B cell (primary cell): ENCODE data around the gene FSCN2. TPM values are rescaled to one million over a fixed set of nuclear protein-coding genes. Genes with fewer than 3 reads are reported as not detected.

Experiments
- ATAC-seq: fragments of 200-7000 bp; cut with Tn5 transposase; one replicate; pipeline ENCODE4 v1.10.0; 2021; ENCODE audit warnings: low read depth, mild to moderate bottlenecking, moderate number of reproducible peaks, moderate library complexity
- CTCF ChIA-PET: fragments of 350-600 bp; sonication (Branson Sonifier 250); formaldehyde crosslinking; loops from one replicate; lab custom pipeline; 2021; ENCODE audit warnings: antibody characterized with exemption, inconsistent platforms; lab: Charles Lee
- POLR2A ChIA-PET: fragments of 350-600 bp; sonication (Branson Sonifier 250); formaldehyde crosslinking; loops from one replicate; lab custom pipeline; 2021; ENCODE audit warnings: antibody characterized with exemption; lab: Charles Lee
- DNase-seq: peaks from one replicate; pipeline ENCODE4 v3.0.0; 2013
- H2AFZ ChIP-seq: 2 replicates; pipeline ENCODE4 v1.6.1; 2012; ENCODE audit warnings: mild to moderate bottlenecking, low read depth, low read length; ENCODE audit not compliant: insufficient read depth, poor library complexity, severe bottlenecking
- H3K27ac ChIP-seq, 2 donors: 1 replicate in 1 of 2; 2 replicates in 1 of 2; pipeline ENCODE4 v1.5.1; 2012 to 2013; ENCODE audit warnings: low read length in 2 of 2, mild to moderate bottlenecking in 2 of 2, moderate library complexity in 1 of 2
- H3K27me3 ChIP-seq, 4 experiments: fragments of 200-600 bp in 1 of 4; sonication (generic) in 1 of 4; replicated peaks in 1 of 4; 1 replicate in 2 of 4; 2 replicates in 2 of 4; pipeline versions ENCODE4 v1.6.1 to v1.7.0; 2013 to 2016; ENCODE audit warnings: low read length in 3 of 4, mild to moderate bottlenecking in 2 of 4, mixed read lengths in 1 of 4, moderate library complexity in 1 of 4; ENCODE audit not compliant: insufficient read depth in 4 of 4, control insufficient read depth in 3 of 4; ENCODE audit errors: control extremely low read depth in 1 of 4
- H3K36me3 ChIP-seq, 2 experiments: replicated peaks in 1 of 2; 1 replicate in 1 of 2; 2 replicates in 1 of 2; pipeline versions ENCODE4 v1.6.1 to v1.7.1; 2013; ENCODE audit warnings: low read length in 1 of 2; ENCODE audit not compliant: insufficient read depth in 2 of 2, control insufficient read depth in 1 of 2; ENCODE audit errors: control extremely low read depth in 1 of 2, extremely low read depth in 1 of 2
- H3K4me1 ChIP-seq, 2 donors: fragments of 200-600 bp in 1 of 2; sonication (generic) in 1 of 2; 1 replicate in 1 of 2; 2 replicates in 1 of 2; pipeline versions ENCODE4 v1.5.1 to v1.6.1; 2013 to 2017; ENCODE audit warnings: low read length in 2 of 2; ENCODE audit not compliant: control insufficient read depth in 2 of 2, insufficient read depth in 2 of 2
- H3K4me2 ChIP-seq: replicated peaks from 2 replicates; pipeline ENCODE3; 2012; ENCODE audit warnings: mild to moderate bottlenecking, low read depth, low read length; ENCODE audit not compliant: poor library complexity, severe bottlenecking
- H3K4me3 ChIP-seq, 5 experiments: fragments of 200-600 bp in 1 of 5; sonication (generic) in 1 of 5; 1 replicate in 3 of 5; 2 replicates in 2 of 5; pipeline versions ENCODE4 v1.5.1 to v1.7.0; 2011 to 2016; ENCODE audit warnings: low read length in 4 of 5, mild to moderate bottlenecking in 4 of 5, low read depth in 2 of 5, control low read depth in 1 of 5, moderate library complexity in 1 of 5; ENCODE audit not compliant: insufficient read depth in 1 of 5; ENCODE audit errors: control extremely low read depth in 1 of 5, extremely low read depth in 1 of 5
- H3K79me2 ChIP-seq: fragments of 200-600 bp; sonication (generic); one replicate; pipeline ENCODE4 v1.6.0; 2016; ENCODE audit warnings: low read length; ENCODE audit not compliant: control insufficient read depth, insufficient read depth
- H3K9ac ChIP-seq: fragments of 200-600 bp; sonication (generic); 2 replicates; pipeline ENCODE4 v1.6.1; 2017; ENCODE audit warnings: mild to moderate bottlenecking, low read length, moderate library complexity
- H3K9me3 ChIP-seq, 3 donors: one replicate each; pipeline versions ENCODE4 v1.6.1 to v1.7.1; 2013; ENCODE audit warnings: low read length in 2 of 3; ENCODE audit not compliant: control insufficient read depth in 2 of 3, insufficient read depth in 1 of 3; ENCODE audit errors: control extremely low read depth in 1 of 3
- H4K20me1 ChIP-seq: 2 replicates; pipeline ENCODE4 v1.6.0; 2012; ENCODE audit warnings: mild to moderate bottlenecking, low read length; ENCODE audit not compliant: insufficient read depth, control insufficient read depth, poor library complexity, severe bottlenecking
- H3K27ac Mint-ChIP-seq: one replicate; pipeline ENCODE4 v1.8.0; 2021; ENCODE audit warnings: mixed read lengths
- H3K27me3 Mint-ChIP-seq: one replicate; pipeline ENCODE4 v1.8.0; 2021; ENCODE audit warnings: mixed read lengths
- H3K4me1 Mint-ChIP-seq: one replicate; pipeline ENCODE4 v1.8.0; 2021; ENCODE audit warnings: mixed read lengths
- H3K4me3 Mint-ChIP-seq: one replicate; pipeline ENCODE4 v1.8.0; 2021; ENCODE audit warnings: mixed read lengths
- H3K9me3 Mint-ChIP-seq: one replicate; pipeline ENCODE4 v1.8.0; 2022; ENCODE audit warnings: mixed read lengths; ENCODE audit not compliant: insufficient read depth
- EZH2 ChIP-seq: IDR thresholded peaks from 2 replicates; pipeline ENCODE4 v1.6.1; 2012; ENCODE audit warnings: borderline replicate concordance, low read depth, mild to moderate bottlenecking, moderate library complexity, low read length; ENCODE audit not compliant: insufficient read depth, poor library complexity, severe bottlenecking
- WGBS: methylation state at CpG from one replicate; pipeline ENCODE4 v1.1.5; 2013; ENCODE audit warnings: missing lambda C conversion rate; ENCODE audit not compliant: insufficient coverage; 5-methylcytosine and 5-hydroxymethylcytosine counted together
- intact Hi-C: fragments of 100-400 bp; cut with micrococcal nuclease; formaldehyde crosslinking; loops from one replicate; pipeline ENCODE4 v1.10.0; 2022
- polyA plus RNA-seq: library from polyadenylated mRNA; depleted of rRNA; stranded (reverse); fragments of >200 nt; gene quantifications from 2 replicates; pipeline ENCODE4 v1.2.3, GENCODE V29; 2012
- total RNA-seq, 2 donors: library from RNA; stranded (reverse); fragments of 120-200 nt in 1 of 2; gene quantifications; 1 replicate in 1 of 2; 2 replicates in 1 of 2; pipeline versions ENCODE4 v1.2.3 to v1.2.4, GENCODE V29; 2013 to 2022
- TF ChIP-seq, protein P1 (sequence below): fragments of 200-600 bp; IDR thresholded peaks from one replicate; pipeline ENCODE4 v1.8.0; 2022; ENCODE audit warnings: antibody characterized with exemption, mild to moderate bottlenecking

Gene FSCN2
- total and polyA plus RNA-seq, 2 donors (not counting 1 experiment from before 2014, with no cell fraction given): 6.3 to 12.0 TPM

DNA sequence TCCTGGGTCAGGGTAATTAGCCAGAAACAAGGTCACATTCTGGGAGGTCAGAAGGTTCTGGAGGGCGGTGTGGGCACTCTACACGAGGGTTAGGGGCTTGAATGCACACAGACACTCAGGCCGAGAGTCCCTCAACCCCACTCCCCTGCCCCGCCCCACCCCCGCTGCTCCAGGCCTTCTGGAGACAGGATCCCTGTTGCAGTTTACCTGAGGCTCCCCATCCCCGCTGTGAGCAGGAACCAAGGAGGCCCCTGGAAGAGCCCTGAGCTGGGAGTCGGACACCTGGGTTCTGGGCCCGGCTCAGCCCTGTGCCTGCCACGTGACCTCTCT, 11.2 kb upstream of the FSCN2 start:
- Histone ChIP-seq H4K20me1 (peaks cover 7% of the 10 kb centered on the region), H3K4me1 (peaks cover 37 to 56% of the 10 kb centered on the region in 2 donors), H3K27ac (peak overlapping the region; percentile 97 to 98), H3K4me3 (peak overlapping the region in 4 of 5 experiments; percentile 73 to 94 (median 80)), H2AFZ (peak overlapping the region; percentile 56), H3K9me3 (no peaks in the 10 kb centered on the region), H3K79me2 (peaks cover 52% of the 10 kb centered on the region), H3K4me2 (peak overlapping the region; percentile 99), H3K27me3 (no peaks in the 10 kb centered on the region), H3K36me3 (peaks cover 0 to 8% of the 10 kb centered on the region in 2 experiments), H3K9ac (peak overlapping the region; percentile 87)
- CTCF ChIA-PET: interaction anchor here (2.6 to 7.3 kb wide), 5 partner anchors 21 to 84 kb away, joined by 11 to 75 read pairs (median 25); partner anchors contain the start of gene FAAP100
- 4% methylated on average over 4 of the region's 9 CpGs for WGBS
- Mint-ChIP-seq H3K4me1 (peaks cover 49% of the 10 kb centered on the region), H3K9me3 (no peaks in the 10 kb centered on the region), H3K27me3 (no peaks in the 10 kb centered on the region), H3K4me3 (peak overlapping the region; percentile 98), H3K27ac (peak overlapping the region; percentile 99)
- TF ChIP-seq EZH2: no peak
- TF ChIP-seq, protein P1, sequence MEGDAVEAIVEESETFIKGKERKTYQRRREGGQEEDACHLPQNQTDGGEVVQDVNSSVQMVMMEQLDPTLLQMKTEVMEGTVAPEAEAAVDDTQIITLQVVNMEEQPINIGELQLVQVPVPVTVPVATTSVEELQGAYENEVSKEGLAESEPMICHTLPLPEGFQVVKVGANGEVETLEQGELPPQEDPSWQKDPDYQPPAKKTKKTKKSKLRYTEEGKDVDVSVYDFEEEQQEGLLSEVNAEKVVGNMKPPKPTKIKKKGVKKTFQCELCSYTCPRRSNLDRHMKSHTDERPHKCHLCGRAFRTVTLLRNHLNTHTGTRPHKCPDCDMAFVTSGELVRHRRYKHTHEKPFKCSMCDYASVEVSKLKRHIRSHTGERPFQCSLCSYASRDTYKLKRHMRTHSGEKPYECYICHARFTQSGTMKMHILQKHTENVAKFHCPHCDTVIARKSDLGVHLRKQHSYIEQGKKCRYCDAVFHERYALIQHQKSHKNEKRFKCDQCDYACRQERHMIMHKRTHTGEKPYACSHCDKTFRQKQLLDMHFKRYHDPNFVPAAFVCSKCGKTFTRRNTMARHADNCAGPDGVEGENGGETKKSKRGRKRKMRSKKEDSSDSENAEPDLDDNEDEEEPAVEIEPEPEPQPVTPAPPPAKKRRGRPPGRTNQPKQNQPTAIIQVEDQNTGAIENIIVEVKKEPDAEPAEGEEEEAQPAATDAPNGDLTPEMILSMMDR: no peak
- intact Hi-C loops: loop anchor here (1.0 to 10.0 kb wide), 7 partner anchors 35 to 1255 kb away; partner anchors contain the start of genes FAAP100, P4HB, RNF213 and SLC38A10
- ATAC-seq (no peak), DNase-seq (no peak)
- POLR2A ChIA-PET: interaction anchor here (0.7 to 4.8 kb wide), 6 partner anchors 16 to 397 kb away, joined by 5 to 33 read pairs (median 10); partner anchors contain the start of gene FAAP100
